Measurements from ENCODE around the gene NOM1. TPM values are rescaled to one million over a fixed set of nuclear protein-coding genes. Genes with fewer than 3 reads are reported as not detected.

Gene NOM1
- total RNA-seq, 1 donor, result 11.6 TPM

GRCh38 chr7:157008206-157009169 is 59.0 kb downstream of the NOM1 start:
- no peak overlapping the region for H3K27ac ChIP-seq (ENCODE audit: low read depth, low read length)
- no peak overlapping the region for H2AFZ ChIP-seq (ENCODE audit: low read length)
- no peaks in the 10 kb centered on the region for H3K9me3 ChIP-seq (ENCODE audit: low read depth, low read length)
- peak; percentile 93 for DNase-seq (ENCODE audit: insufficient read length, low spot score, missing footprints)
- no peaks in the 10 kb centered on the region for H3K36me3 ChIP-seq (ENCODE audit: insufficient read depth, low read length)
- no peaks in the 10 kb centered on the region for H4K20me1 ChIP-seq (ENCODE audit: insufficient read depth, low read length)
- H3K79me2 ChIP-seq (ENCODE audit: insufficient read depth, low read length), result no peaks in the 10 kb centered on the region
- no peak overlapping the region for H3K4me3 ChIP-seq (ENCODE audit: insufficient read depth, low read length)
- H3K4me1 ChIP-seq (ENCODE audit: insufficient read depth, low read length), result no peaks in the 10 kb centered on the region
- TF ChIP-seq CTCF (IDR thresholded peaks at IDR 0.05; ENCODE audit: extremely low read depth, low read depth, low read length), result no peak
- peaks cover 94% of the 10 kb centered on the region for H3K27me3 ChIP-seq (ENCODE audit: insufficient read depth, low read length)
- no peak overlapping the region for H3K4me2 ChIP-seq (ENCODE audit: insufficient read depth, low read length)

- Histone ChIP-seq H3K27me3 (ENCODE audit: insufficient read depth, low read length) (peaks cover 94% of the 10 kb centered on the region), H3K79me2 (ENCODE audit: insufficient read depth, low read length) (no peaks in the 10 kb centered on the region), H3K27ac (ENCODE audit: low read depth, low read length) (no peak overlapping the region), H2AFZ (ENCODE audit: low read length) (no peak overlapping the region), H3K36me3 (ENCODE audit: insufficient read depth, low read length) (no peaks in the 10 kb centered on the region), H3K4me3 (ENCODE audit: insufficient read depth, low read length) (no peak overlapping the region), H3K9me3 (ENCODE audit: low read depth, low read length) (no peaks in the 10 kb centered on the region), H4K20me1 (ENCODE audit: insufficient read depth, low read length) (no peaks in the 10 kb centered on the region), H3K4me1 (ENCODE audit: insufficient read depth, low read length) (no peaks in the 10 kb centered on the region), H3K4me2 (ENCODE audit: insufficient read depth, low read length) (no peak overlapping the region)
- no peak for TF ChIP-seq CTCF (IDR thresholded peaks at IDR 0.05; ENCODE audit: extremely low read depth, low read depth, low read length)
- DNase-seq (ENCODE audit: insufficient read length, low spot score, missing footprints), result peak; percentile 90
These were observed 59.8 kb downstream of the NOM1 start for GRCh38 chr7:157009170-157009777.

GRCh38 chr7:157009778-157010587 is 60.5 kb downstream of the NOM1 start:
- Histone ChIP-seq H2AFZ (ENCODE audit: low read length) (no peak overlapping the region), H4K20me1 (ENCODE audit: insufficient read depth, low read length) (no peaks in the 10 kb centered on the region), H3K27ac (ENCODE audit: low read depth, low read length) (no peak overlapping the region), H3K4me3 (ENCODE audit: insufficient read depth, low read length) (no peak overlapping the region), H3K27me3 (ENCODE audit: insufficient read depth, low read length) (peaks cover 94% of the 10 kb centered on the region), H3K4me2 (ENCODE audit: insufficient read depth, low read length) (no peak overlapping the region), H3K9me3 (ENCODE audit: low read depth, low read length) (no peaks in the 10 kb centered on the region), H3K4me1 (ENCODE audit: insufficient read depth, low read length) (no peaks in the 10 kb centered on the region), H3K36me3 (ENCODE audit: insufficient read depth, low read length) (no peaks in the 10 kb centered on the region), H3K79me2 (ENCODE audit: insufficient read depth, low read length) (no peaks in the 10 kb centered on the region)
- no peak for TF ChIP-seq CTCF (IDR thresholded peaks at IDR 0.05; ENCODE audit: extremely low read depth, low read depth, low read length)
- DNase-seq (ENCODE audit: insufficient read length, low spot score, missing footprints), result peak; percentile 88
